SK-N-SH (cell line): ENCODE results near the gene ZSCAN25. TPM values are rescaled to one million over a fixed set of nuclear protein-coding genes. Genes with fewer than 3 reads are reported as not detected.

Experiments used
- CTCF ChIA-PET: fragments of 300-600, 350-600 bp; formaldehyde crosslinking; extraction: SDS; loops from one replicate; lab custom pipeline; 2021; lab: Yijun Ruan, JAX
- POLR2A ChIA-PET: fragments of 350-600 bp; sonication (Branson Sonifier 250); formaldehyde crosslinking; extraction: SDS; loops from one replicate; lab custom pipeline; 2020; ENCODE audit warnings: antibody characterized with exemption, inconsistent platforms; lab: Yijun Ruan, JAX
- DNase-seq: peaks from one replicate; pipeline ENCODE4 v3.0.0; 2012
- H2AFZ ChIP-seq: fragments of 200-600 bp; sonication (generic); 2 replicates; pipeline ENCODE4 v1.8.1; 2016; ENCODE audit warnings: antibody characterized with exemption, mild to moderate bottlenecking, low read depth
- H3F3A ChIP-seq: fragments of 200-600 bp; sonication (generic); replicated peaks from 2 replicates; pipeline ENCODE3; 2016; ENCODE audit warnings: antibody characterized with exemption, mild to moderate bottlenecking; ENCODE audit not compliant: insufficient read depth
- H3K27ac ChIP-seq, 2 experiments: fragments of 200-500 bp in 1 of 2; fragments of 200-600 bp in 1 of 2; sonication (Bioruptor generic) in 1 of 2; sonication (generic), shearing (Covaris generic) in 1 of 2; 2 replicates each; pipeline versions ENCODE4 v1.5.1 to v1.6.1; 2014 to 2016; ENCODE audit warnings: low read depth in 2 of 2, inconsistent platforms in 1 of 2, low read length in 1 of 2, mild to moderate bottlenecking in 1 of 2, mixed read lengths in 1 of 2
- H3K27me3 ChIP-seq: fragments of 200-600 bp; sonication (generic), shearing (Covaris generic); 2 replicates; pipeline ENCODE4 v1.6.1; 2016; ENCODE audit warnings: mixed run types; ENCODE audit not compliant: insufficient read depth
- H3K36me3 ChIP-seq, 2 experiments: fragments of 200-500 bp in 1 of 2; fragments of 200-600 bp in 1 of 2; sonication (Bioruptor generic) in 1 of 2; sonication (generic) in 1 of 2; replicated peaks in 1 of 2; 2 replicates each; pipeline versions ENCODE3 to v1.5.1; 2014 to 2016; ENCODE audit warnings: low read length in 1 of 2, mild to moderate bottlenecking in 1 of 2; ENCODE audit not compliant: insufficient read depth in 2 of 2, control insufficient read depth in 1 of 2
- H3K4me1 ChIP-seq, 2 experiments: fragments of 200-500 bp in 1 of 2; fragments of 200-600 bp in 1 of 2; sonication (Bioruptor generic) in 1 of 2; sonication (generic), shearing (Covaris generic) in 1 of 2; 2 replicates each; pipeline versions ENCODE4 v1.5.1 to v1.6.1; 2014 to 2016; ENCODE audit warnings: low read depth in 1 of 2, low read length in 1 of 2, mixed run types in 1 of 2; ENCODE audit not compliant: insufficient read depth in 2 of 2, control insufficient read depth in 1 of 2
- H3K4me2 ChIP-seq: fragments of 200-600 bp; sonication (generic), shearing (Covaris generic); 2 replicates; pipeline ENCODE4 v1.6.1; 2017; ENCODE audit warnings: mixed run types
- H3K4me3 ChIP-seq, 2 experiments: fragments of 200-500 bp in 1 of 2; fragments of 200-600 bp in 1 of 2; sonication (Bioruptor generic) in 1 of 2; sonication (generic), shearing (Covaris generic) in 1 of 2; 2 replicates each; pipeline versions ENCODE4 v1.5.1 to v1.8.1; 2014 to 2016; ENCODE audit warnings: low read depth in 2 of 2, inconsistent platforms in 1 of 2, low read length in 1 of 2, mild to moderate bottlenecking in 1 of 2, mixed read lengths in 1 of 2, moderate library complexity in 1 of 2
- H3K79me2 ChIP-seq: fragments of 200-600 bp; sonication (generic); 2 replicates; pipeline ENCODE4 v1.8.1; 2017; ENCODE audit warnings: mild to moderate bottlenecking; ENCODE audit not compliant: insufficient read depth
- H3K9ac ChIP-seq: fragments of 200-600 bp; sonication (generic); 2 replicates; pipeline ENCODE4 v1.6.1; 2017; ENCODE audit warnings: mixed run types
- H3K9me2 ChIP-seq: fragments of 200-600 bp; sonication (generic); 2 replicates; pipeline ENCODE4 v1.6.1; 2017; ENCODE audit warnings: mixed run types
- H3K9me3 ChIP-seq: fragments of 200-600 bp; sonication (generic); 2 replicates; pipeline ENCODE4 v1.6.1; 2017; ENCODE audit warnings: mixed run types, mild to moderate bottlenecking, moderate library complexity
- H4K20me1 ChIP-seq: fragments of 200-600 bp; sonication (generic); 2 replicates; pipeline ENCODE4 v1.6.1; 2017; ENCODE audit warnings: mild to moderate bottlenecking, mixed run types; ENCODE audit not compliant: insufficient read depth
- CHD2 ChIP-seq: fragments of 150-350 bp; IDR thresholded peaks from 2 replicates; pipeline ENCODE4 v1.6.1; 2018; ENCODE audit warnings: low read length; ENCODE audit not compliant: partially characterized antibody
- EP300 ChIP-seq, 2 experiments: IDR thresholded peaks; 2 replicates each; pipeline versions ENCODE4 v1.4.0 to v1.6.1; 2012; ENCODE audit warnings: borderline replicate concordance in 1 of 2, low read depth in 1 of 2, low read length in 1 of 2
- GABPA ChIP-seq: IDR thresholded peaks from 2 replicates; pipeline ENCODE4 v1.4.0; 2012; ENCODE audit warnings: low read depth, mild to moderate bottlenecking
- GATA2 ChIP-seq: sonication (generic); formaldehyde crosslinking; IDR thresholded peaks from 2 replicates; pipeline ENCODE4 v1.5.0; 2020; ENCODE audit warnings: mild to moderate bottlenecking, missing genetic modification reagents
- NFIC ChIP-seq: IDR thresholded peaks from 2 replicates; pipeline ENCODE4 v1.4.0; 2012; ENCODE audit warnings: borderline replicate concordance
- NRF1 ChIP-seq: IDR thresholded peaks from 2 replicates; pipeline ENCODE4 v1.6.1; 2012; ENCODE audit warnings: low read depth, mild to moderate bottlenecking, low read length
- RCOR1 ChIP-seq: fragments of 150-350 bp; IDR thresholded peaks from 2 replicates; pipeline ENCODE4 v1.6.1; 2017; ENCODE audit warnings: antibody characterized with exemption, low read length
- RXRA ChIP-seq: IDR thresholded peaks from 2 replicates; pipeline ENCODE4 v1.4.0; 2012; ENCODE audit warnings: low read depth, mild to moderate bottlenecking, borderline replicate concordance
- SIN3A ChIP-seq: IDR thresholded peaks from 2 replicates; pipeline ENCODE4 v1.6.1; 2012; ENCODE audit warnings: low read depth, mild to moderate bottlenecking, low read length, moderate library complexity, borderline replicate concordance
- TCF12 ChIP-seq: IDR thresholded peaks from 2 replicates; pipeline ENCODE4 v1.4.0; 2012
- WGBS: methylation state at CpG from one replicate; pipeline ENCODE4 v1.1.6; 2017; ENCODE audit warnings: low lambda C conversion rate; 5-methylcytosine and 5-hydroxymethylcytosine counted together
- polyA plus RNA-seq, 3 experiments: library from polyadenylated mRNA; depleted of rRNA; stranded (reverse); fragments of >200 nt; gene quantifications; 2 replicates each; pipeline ENCODE4 v1.2.3, GENCODE V29; 2012
- TF ChIP-seq, protein P1 (sequence below): fragments of 150-350 bp; IDR thresholded peaks from 2 replicates; pipeline ENCODE4 v1.6.1; 2016; ENCODE audit warnings: mild to moderate bottlenecking, low read depth, low read length
- TF ChIP-seq, protein P2 (sequence below): fragments of 200-600 bp; sonication (generic); IDR thresholded peaks from 2 replicates; pipeline ENCODE4 v1.6.1; 2017; ENCODE audit warnings: antibody characterized with exemption, mild to moderate bottlenecking, moderate library complexity
- TF ChIP-seq, protein P3 (sequence below): IDR thresholded peaks from 2 replicates; pipeline ENCODE4 v1.4.0; 2012; ENCODE audit warnings: low read depth, borderline replicate concordance
- TF ChIP-seq, protein P4 (sequence below): fragments of 150-350 bp; IDR thresholded peaks from 2 replicates; pipeline ENCODE4 v1.6.1; 2017; ENCODE audit warnings: antibody characterized with exemption, low read length, low read depth, borderline replicate concordance
- TF ChIP-seq, protein P5 (sequence below): IDR thresholded peaks from 2 replicates; pipeline ENCODE4; 2012

ZSCAN25 gene
- polyA plus RNA-seq, 1 of the 3 experiments (the other 2 are of a cell fraction), result 14.9 TPM

DNA sequence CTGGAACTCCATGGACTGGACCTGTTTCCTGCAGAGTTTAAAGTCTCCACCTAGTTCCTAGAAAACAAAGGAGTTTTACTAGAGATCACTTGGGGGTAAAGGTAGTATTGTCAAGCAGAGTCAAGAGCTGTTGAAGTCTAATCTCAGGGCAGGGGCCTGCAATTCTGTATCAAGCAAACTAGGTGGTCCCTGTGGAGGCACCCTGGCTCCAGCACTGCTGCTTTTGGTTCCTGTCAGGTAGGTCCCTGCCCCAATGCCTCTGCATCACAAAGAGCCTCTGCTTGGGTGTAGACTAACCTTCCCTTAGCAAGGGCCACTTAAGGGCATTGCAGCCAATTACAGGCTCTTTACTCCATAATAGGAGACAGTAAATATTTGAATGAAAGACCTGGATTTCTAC lies 22.5 kb downstream of the ZSCAN25 start:
- Histone ChIP-seq H3K79me2 (no peaks in the 10 kb centered on the region), H3K4me2 (no peak overlapping the region), H4K20me1 (no peaks in the 10 kb centered on the region), H3K4me1 (no peaks in the 10 kb centered on the region), H3K9me2 (no peaks in the 10 kb centered on the region), H3K27me3 (no peaks in the 10 kb centered on the region), H3K36me3 (no peaks in the 10 kb centered on the region), H3K9me3 (no peaks in the 10 kb centered on the region), H2AFZ (no peak overlapping the region), H3K9ac (no peak overlapping the region), H3K4me3 (no peak overlapping the region), H3F3A (no peaks in the 10 kb centered on the region), H3K27ac (no peak overlapping the region)
- no peak for DNase-seq
- ChIA-PET POLR2A (no interaction called here), CTCF (no interaction called here)
- TF ChIP-seq, protein P1, sequence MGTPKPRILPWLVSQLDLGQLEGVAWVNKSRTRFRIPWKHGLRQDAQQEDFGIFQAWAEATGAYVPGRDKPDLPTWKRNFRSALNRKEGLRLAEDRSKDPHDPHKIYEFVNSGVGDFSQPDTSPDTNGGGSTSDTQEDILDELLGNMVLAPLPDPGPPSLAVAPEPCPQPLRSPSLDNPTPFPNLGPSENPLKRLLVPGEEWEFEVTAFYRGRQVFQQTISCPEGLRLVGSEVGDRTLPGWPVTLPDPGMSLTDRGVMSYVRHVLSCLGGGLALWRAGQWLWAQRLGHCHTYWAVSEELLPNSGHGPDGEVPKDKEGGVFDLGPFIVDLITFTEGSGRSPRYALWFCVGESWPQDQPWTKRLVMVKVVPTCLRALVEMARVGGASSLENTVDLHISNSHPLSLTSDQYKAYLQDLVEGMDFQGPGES, result no peak
- TF ChIP-seq GABPA, result no peak
- TF ChIP-seq, protein P2, sequence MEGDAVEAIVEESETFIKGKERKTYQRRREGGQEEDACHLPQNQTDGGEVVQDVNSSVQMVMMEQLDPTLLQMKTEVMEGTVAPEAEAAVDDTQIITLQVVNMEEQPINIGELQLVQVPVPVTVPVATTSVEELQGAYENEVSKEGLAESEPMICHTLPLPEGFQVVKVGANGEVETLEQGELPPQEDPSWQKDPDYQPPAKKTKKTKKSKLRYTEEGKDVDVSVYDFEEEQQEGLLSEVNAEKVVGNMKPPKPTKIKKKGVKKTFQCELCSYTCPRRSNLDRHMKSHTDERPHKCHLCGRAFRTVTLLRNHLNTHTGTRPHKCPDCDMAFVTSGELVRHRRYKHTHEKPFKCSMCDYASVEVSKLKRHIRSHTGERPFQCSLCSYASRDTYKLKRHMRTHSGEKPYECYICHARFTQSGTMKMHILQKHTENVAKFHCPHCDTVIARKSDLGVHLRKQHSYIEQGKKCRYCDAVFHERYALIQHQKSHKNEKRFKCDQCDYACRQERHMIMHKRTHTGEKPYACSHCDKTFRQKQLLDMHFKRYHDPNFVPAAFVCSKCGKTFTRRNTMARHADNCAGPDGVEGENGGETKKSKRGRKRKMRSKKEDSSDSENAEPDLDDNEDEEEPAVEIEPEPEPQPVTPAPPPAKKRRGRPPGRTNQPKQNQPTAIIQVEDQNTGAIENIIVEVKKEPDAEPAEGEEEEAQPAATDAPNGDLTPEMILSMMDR, result no peak
- no peak for TF ChIP-seq EP300 (IDR thresholded peaks at IDR 0.05; ENCODE audit: borderline replicate concordance in 1 of 2, low read depth in 1 of 2, low read length in 1 of 2)
- no peak for TF ChIP-seq CHD2
- TF ChIP-seq, protein P3, sequence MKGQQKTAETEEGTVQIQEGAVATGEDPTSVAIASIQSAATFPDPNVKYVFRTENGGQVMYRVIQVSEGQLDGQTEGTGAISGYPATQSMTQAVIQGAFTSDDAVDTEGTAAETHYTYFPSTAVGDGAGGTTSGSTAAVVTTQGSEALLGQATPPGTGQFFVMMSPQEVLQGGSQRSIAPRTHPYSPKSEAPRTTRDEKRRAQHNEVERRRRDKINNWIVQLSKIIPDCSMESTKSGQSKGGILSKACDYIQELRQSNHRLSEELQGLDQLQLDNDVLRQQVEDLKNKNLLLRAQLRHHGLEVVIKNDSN, result no peak
- TF ChIP-seq, protein P4, sequence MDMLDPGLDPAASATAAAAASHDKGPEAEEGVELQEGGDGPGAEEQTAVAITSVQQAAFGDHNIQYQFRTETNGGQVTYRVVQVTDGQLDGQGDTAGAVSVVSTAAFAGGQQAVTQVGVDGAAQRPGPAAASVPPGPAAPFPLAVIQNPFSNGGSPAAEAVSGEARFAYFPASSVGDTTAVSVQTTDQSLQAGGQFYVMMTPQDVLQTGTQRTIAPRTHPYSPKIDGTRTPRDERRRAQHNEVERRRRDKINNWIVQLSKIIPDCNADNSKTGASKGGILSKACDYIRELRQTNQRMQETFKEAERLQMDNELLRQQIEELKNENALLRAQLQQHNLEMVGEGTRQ, result no peak
- TF ChIP-seq NRF1, result no peak
- TF ChIP-seq RCOR1, result no peak
- no peak for TF ChIP-seq NFIC

DNA sequence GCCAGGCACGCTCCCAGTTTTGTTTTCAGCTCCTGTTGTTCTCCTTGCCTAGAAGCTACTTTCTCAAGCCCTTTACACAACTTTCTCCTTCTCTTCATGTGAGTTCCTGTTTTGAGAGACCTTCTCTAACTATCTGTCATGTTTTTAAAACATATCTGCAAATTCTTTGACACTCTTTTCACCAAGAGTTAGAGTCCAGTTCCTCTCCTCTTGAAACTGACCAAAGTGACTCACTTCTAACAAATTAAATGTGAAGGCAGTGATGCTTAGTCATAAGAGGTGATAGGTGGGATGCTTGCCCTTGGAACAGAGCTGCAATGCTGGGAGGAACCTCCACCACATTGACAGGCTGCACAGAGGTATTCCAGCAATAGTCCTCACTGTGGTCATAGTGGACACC lies 25.3 kb downstream of the ZSCAN25 start:
- no peaks in the 10 kb centered on the region for H4K20me1 ChIP-seq
- H3K9ac ChIP-seq, result no peak overlapping the region
- CTCF ChIA-PET, result interaction anchor here (1.3 kb wide), 1 partner anchor 26 kb away, joined by 3 read pairs; the partner anchor contains the start of gene ZSCAN25
- H3K79me2 ChIP-seq, result no peaks in the 10 kb centered on the region
- POLR2A ChIA-PET, result no interaction called here
- no peak overlapping the region for H3K4me2 ChIP-seq
- no peaks in the 10 kb centered on the region for H3F3A ChIP-seq
- TF ChIP-seq TCF12, result no peak
- TF ChIP-seq GATA2, result no peak
- TF ChIP-seq, protein P5, sequence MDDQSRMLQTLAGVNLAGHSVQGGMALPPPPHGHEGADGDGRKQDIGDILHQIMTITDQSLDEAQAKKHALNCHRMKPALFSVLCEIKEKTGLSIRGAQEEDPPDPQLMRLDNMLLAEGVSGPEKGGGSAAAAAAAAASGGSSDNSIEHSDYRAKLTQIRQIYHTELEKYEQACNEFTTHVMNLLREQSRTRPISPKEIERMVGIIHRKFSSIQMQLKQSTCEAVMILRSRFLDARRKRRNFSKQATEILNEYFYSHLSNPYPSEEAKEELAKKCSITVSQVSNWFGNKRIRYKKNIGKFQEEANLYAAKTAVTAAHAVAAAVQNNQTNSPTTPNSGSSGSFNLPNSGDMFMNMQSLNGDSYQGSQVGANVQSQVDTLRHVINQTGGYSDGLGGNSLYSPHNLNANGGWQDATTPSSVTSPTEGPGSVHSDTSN, result no peak
- TF ChIP-seq, protein P3, result no peak
- no peak for TF ChIP-seq RXRA
- no peak for TF ChIP-seq SIN3A
- no peak for TF ChIP-seq EP300 (IDR thresholded peaks at IDR 0.05; ENCODE audit: borderline replicate concordance in 1 of 2, low read depth in 1 of 2, low read length in 1 of 2)
- no peaks in the 10 kb centered on the region for H3K4me1 ChIP-seq
- no peak overlapping the region for H3K27ac ChIP-seq
- H3K27me3 ChIP-seq, result no peaks in the 10 kb centered on the region
- 79% methylated on average over 1 of the region's 1 CpG for WGBS
- H2AFZ ChIP-seq, result no peak overlapping the region
- no peak for DNase-seq
- no peaks in the 10 kb centered on the region for H3K36me3 ChIP-seq
- H3K9me2 ChIP-seq, result no peaks in the 10 kb centered on the region
- H3K9me3 ChIP-seq, result peaks cover 5% of the 10 kb centered on the region; the same call in 1 of the 2 replicates
- no peak overlapping the region for H3K4me3 ChIP-seq
